H1 (cell line): Measurements from ENCODE around the gene SPTBN4. TPM values are rescaled to one million over a fixed set of nuclear protein-coding genes. Genes with fewer than 3 reads are reported as not detected.
A peak's percentile ranks its signal among the peaks of the same experiment; 100 is the strongest.

Source experiments
- CTCF ChIA-PET: fragments of 300-600 bp; sonication (Branson Sonifier 250); formaldehyde crosslinking; loops from one replicate; lab custom pipeline; 2021; ENCODE audit not compliant: partially characterized antibody; lab: Charles Lee
- POLR2A ChIA-PET: fragments of 300-600 bp; sonication (Branson Sonifier 250); formaldehyde crosslinking; loops from one replicate; lab custom pipeline; 2021; ENCODE audit warnings: inconsistent platforms; ENCODE audit not compliant: partially characterized antibody; lab: Charles Lee
- DNase-seq, 2 experiments: peaks; one replicate each; pipeline versions ENCODE4 v3.0.0 to v3.0.0-alpha.2; 2010 to 2022; ENCODE audit warnings: low spot score in 2 of 2, low read depth in 1 of 2, mixed read lengths in 1 of 2
- FAIRE-seq: peaks from 2 replicates; lab custom pipeline; 2011; peaks lifted over from hg19 to GRCh38; lab: Jason Lieb, UNC
- H2AFZ ChIP-seq: 2 replicates; pipeline ENCODE4 v1.8.1; 2012; ENCODE audit warnings: low read length, inconsistent platforms
- H2AK5ac ChIP-seq: 2 replicates; pipeline ENCODE4 v1.6.1; 2013; ENCODE audit warnings: low read depth, low read length
- H2BK120ac ChIP-seq: replicated peaks from 2 replicates; pipeline ENCODE3; 2013; ENCODE audit warnings: low read depth, low read length, inconsistent platforms
- H2BK12ac ChIP-seq: 2 replicates; pipeline ENCODE4 v1.6.1; 2013; ENCODE audit warnings: low read depth, low read length
- H2BK15ac ChIP-seq: 2 replicates; pipeline ENCODE4 v1.6.1; 2013; ENCODE audit warnings: low read length
- H2BK20ac ChIP-seq: 2 replicates; pipeline ENCODE4 v1.6.1; 2013; ENCODE audit warnings: low read length
- H2BK5ac ChIP-seq: 2 replicates; pipeline ENCODE4 v1.6.1; 2013; ENCODE audit warnings: low read depth, low read length
- H3K14ac ChIP-seq: 2 replicates; pipeline ENCODE4 v1.6.1; 2013; ENCODE audit warnings: inconsistent platforms; ENCODE audit not compliant: insufficient read length
- H3K18ac ChIP-seq: 2 replicates; pipeline ENCODE4 v1.6.1; 2013; ENCODE audit warnings: low read length; ENCODE audit errors: extremely low read depth
- H3K23ac ChIP-seq: 2 replicates; pipeline ENCODE4 v1.6.1; 2013; ENCODE audit warnings: inconsistent platforms; ENCODE audit not compliant: insufficient read length
- H3K23me2 ChIP-seq: 2 replicates; pipeline ENCODE4 v1.6.1; 2013; ENCODE audit warnings: low read depth, low read length
- H3K27ac ChIP-seq: 2 replicates; pipeline ENCODE4 v1.6.1; 2011; ENCODE audit warnings: low read depth, low read length, inconsistent platforms
- H3K27me3 ChIP-seq, 4 experiments: replicated peaks in 1 of 4; 1 replicate in 1 of 4; 2 replicates in 3 of 4; pipeline versions ENCODE4 v1.6.1 to v1.8.1; 2011 to 2013; ENCODE audit warnings: low read length in 3 of 4, mild to moderate bottlenecking in 3 of 4, inconsistent platforms in 2 of 4, mixed read lengths in 2 of 4, moderate library complexity in 1 of 4; ENCODE audit not compliant: control insufficient read depth in 3 of 4, insufficient read depth in 3 of 4; ENCODE audit errors: extremely low read depth in 1 of 4
- H3K36me3 ChIP-seq, 4 experiments: 2 replicates each; pipeline versions ENCODE4 v1.6.1 to v1.8.1; 2011 to 2013; ENCODE audit warnings: mild to moderate bottlenecking in 4 of 4, low read length in 3 of 4, moderate library complexity in 2 of 4, control low read depth in 1 of 4, inconsistent platforms in 1 of 4; ENCODE audit not compliant: insufficient read depth in 4 of 4, control insufficient read depth in 2 of 4
- H3K4ac ChIP-seq: replicated peaks from 2 replicates; pipeline ENCODE3; 2013; ENCODE audit warnings: low read length, low read depth, mixed read lengths, inconsistent platforms; ENCODE audit not compliant: insufficient read length
- H3K4me1 ChIP-seq, 4 experiments: replicated peaks in 1 of 4; 1 replicate in 1 of 4; 2 replicates in 3 of 4; pipeline versions ENCODE4 v1.6.1 to v1.8.1; 2011 to 2013; ENCODE audit warnings: low read length in 3 of 4, inconsistent platforms in 2 of 4, mixed read lengths in 1 of 4; ENCODE audit not compliant: insufficient read depth in 4 of 4, control insufficient read depth in 3 of 4
- H3K4me2 ChIP-seq, 2 experiments: 2 replicates each; pipeline versions ENCODE4 v1.6.1 to v1.8.1; 2011 to 2013; ENCODE audit warnings: low read depth in 2 of 2, low read length in 2 of 2, control low read depth in 1 of 2, inconsistent platforms in 1 of 2, mild to moderate bottlenecking in 1 of 2; ENCODE audit not compliant: insufficient read depth in 1 of 2
- H3K4me3 ChIP-seq, 4 experiments: fragments of 200-600, 300-600 bp in 1 of 4; sonication (generic), shearing (Covaris generic), sonication (Bioruptor Twin) in 1 of 4; 2 replicates each; pipeline versions ENCODE4 v1.5.1 to v1.8.1; 2011 to 2016; ENCODE audit warnings: low read length in 4 of 4, low read depth in 3 of 4, control low read depth in 2 of 4, inconsistent platforms in 2 of 4, mild to moderate bottlenecking in 2 of 4, mixed read lengths in 1 of 4, moderate library complexity in 1 of 4; ENCODE audit not compliant: insufficient read depth in 2 of 4; ENCODE audit errors: extremely low read depth in 1 of 4
- H3K56ac ChIP-seq: replicated peaks from 2 replicates; pipeline ENCODE3; 2013; ENCODE audit warnings: low read depth, mild to moderate bottlenecking, mixed read lengths, low read length, inconsistent platforms; ENCODE audit not compliant: insufficient read length
- H3K79me1 ChIP-seq: 2 replicates; pipeline ENCODE4 v1.6.1; 2013; ENCODE audit warnings: low read depth, low read length, control low read depth
- H3K79me2 ChIP-seq, 2 experiments: 2 replicates each; pipeline versions ENCODE4 v1.6.1 to v1.8.1; 2012 to 2013; ENCODE audit warnings: low read length in 2 of 2, mild to moderate bottlenecking in 2 of 2, inconsistent platforms in 1 of 2; ENCODE audit not compliant: insufficient read depth in 2 of 2, control insufficient read depth in 1 of 2
- H3K9ac ChIP-seq, 4 experiments: replicated peaks in 1 of 4; 1 replicate in 1 of 4; 2 replicates in 3 of 4; pipeline versions ENCODE4 v1.6.1 to v1.8.1; 2011 to 2013; ENCODE audit warnings: low read depth in 3 of 4, low read length in 3 of 4, control low read depth in 2 of 4, mild to moderate bottlenecking in 2 of 4, moderate library complexity in 2 of 4, inconsistent platforms in 1 of 4; ENCODE audit errors: extremely low read depth in 1 of 4
- H3K9me3 ChIP-seq, 2 experiments: 2 replicates each; pipeline versions ENCODE4 v1.6.1 to v1.8.1; 2012 to 2013; ENCODE audit warnings: mild to moderate bottlenecking in 2 of 2, moderate library complexity in 2 of 2, control low read depth in 1 of 2, inconsistent platforms in 1 of 2, low read depth in 1 of 2, low read length in 1 of 2, mixed read lengths in 1 of 2; ENCODE audit not compliant: insufficient read depth in 2 of 2
- H4K20me1 ChIP-seq, 2 experiments: replicated peaks in 1 of 2; 2 replicates each; pipeline versions ENCODE3 to v1.8.1; 2011 to 2013; ENCODE audit warnings: inconsistent platforms in 2 of 2, low read length in 2 of 2, mild to moderate bottlenecking in 1 of 2; ENCODE audit not compliant: insufficient read depth in 2 of 2, control insufficient read depth in 1 of 2
- H4K5ac ChIP-seq: 2 replicates; pipeline ENCODE4 v1.6.1; 2013; ENCODE audit warnings: low read length, low read depth, mixed read lengths, inconsistent platforms; ENCODE audit not compliant: insufficient read length
- H4K8ac ChIP-seq: 2 replicates; pipeline ENCODE4 v1.8.0; 2013; ENCODE audit warnings: mild to moderate bottlenecking, moderate library complexity, low read length, inconsistent platforms; ENCODE audit not compliant: insufficient read depth; ENCODE audit errors: extremely low read depth
- H4K91ac ChIP-seq: replicated peaks from 2 replicates; pipeline ENCODE3; 2013; ENCODE audit warnings: low read length, mixed read lengths, inconsistent platforms; ENCODE audit not compliant: insufficient read length
- ATF3 ChIP-seq: IDR thresholded peaks from 2 replicates; pipeline ENCODE4 v1.6.1; 2011; ENCODE audit warnings: low read depth, mild to moderate bottlenecking, low read length; ENCODE audit not compliant: insufficient read depth
- CEBPB ChIP-seq: IDR thresholded peaks from 2 replicates; pipeline ENCODE4 v1.6.1; 2012; ENCODE audit warnings: low read depth, low read length
- CREB1 ChIP-seq: IDR thresholded peaks from 2 replicates; pipeline ENCODE4 v1.6.1; 2012; ENCODE audit warnings: inconsistent platforms
- EZH2 ChIP-seq: fragments of 200-600 bp; sonication (generic); IDR thresholded peaks from 2 replicates; pipeline ENCODE4 v1.7.1; 2012; ENCODE audit warnings: low read depth, mild to moderate bottlenecking, moderate library complexity, low read length, inconsistent platforms; ENCODE audit not compliant: severe bottlenecking
- GTF2F1 ChIP-seq: IDR thresholded peaks from 2 replicates; pipeline ENCODE4 v1.6.1; 2012; ENCODE audit warnings: low read depth, low read length, improper control_type of control experiment, borderline replicate concordance
- MAFK ChIP-seq: IDR thresholded peaks from 2 replicates; pipeline ENCODE4 v1.6.1; 2012; ENCODE audit warnings: low read depth, mild to moderate bottlenecking, improper control_type of control experiment, low read length
- NRF1 ChIP-seq: IDR thresholded peaks from 2 replicates; pipeline ENCODE4 v1.6.1; 2011; ENCODE audit warnings: mild to moderate bottlenecking, low read depth, low read length, improper control_type of control experiment
- POLR2AphosphoS5 ChIP-seq: IDR thresholded peaks from 2 replicates; pipeline ENCODE4 v1.6.1; 2011; ENCODE audit warnings: low read depth, low read length
- SRF ChIP-seq: IDR thresholded peaks from 2 replicates; pipeline ENCODE4 v1.6.1; 2011; ENCODE audit warnings: mild to moderate bottlenecking, low read depth, low read length, moderate library complexity
- TEAD4 ChIP-seq: IDR thresholded peaks from 2 replicates; pipeline ENCODE4 v1.6.1; 2012; ENCODE audit warnings: low read depth, low read length, inconsistent platforms, mixed read lengths
- WGBS, 2 experiments: shearing (Covaris generic) in 1 of 2; methylation state at CpG; one replicate each; pipeline versions ENCODE4 v1.1.6 to v1.1.7; 2013 to 2015; ENCODE audit warnings: low lambda C conversion rate in 2 of 2, mixed read lengths in 2 of 2, inconsistent platforms in 1 of 2, low coverage in 1 of 2, missing lambda C conversion rate in 1 of 2; ENCODE audit not compliant: insufficient replicate concordance in 2 of 2, insufficient coverage in 1 of 2, insufficient read length in 1 of 2; ENCODE audit errors: extremely low coverage in 1 of 2, missing lambda C conversion rate in 1 of 2; 5-methylcytosine and 5-hydroxymethylcytosine counted together
- polyA plus RNA-seq, 7 experiments: library from polyadenylated mRNA; depleted of rRNA in 3 of 7; stranded (reverse) in 5 of 7; unstranded in 2 of 7; fragments of >200 nt in 5 of 7; fragments of 200-250 nt in 2 of 7; gene quantifications; 1 replicate in 5 of 7; 2 replicates in 1 of 7; 4 replicates in 1 of 7; pipeline versions ENCODE4 v1.2.1 to v1.2.3, GENCODE V29; 2011 to 2013; ENCODE audit warnings: missing spikeins in 2 of 7, mixed read lengths in 2 of 7
- total RNA-seq: library from RNA; stranded (reverse); fragmentation: NEBNext Ultra II Directional; extraction: Animal tissue kit (Norgen Biotek cat#: 25700); gene quantifications from 2 replicates; pipeline ENCODE4 v1.2.1, GENCODE V29; 2021

SPTBN4 gene
- total and polyA plus RNA-seq, 2 of the 8 experiments (the other 6 are each of a cell fraction or from before 2014, with no cell fraction given): 1.9 to 3.0 TPM

DNA sequence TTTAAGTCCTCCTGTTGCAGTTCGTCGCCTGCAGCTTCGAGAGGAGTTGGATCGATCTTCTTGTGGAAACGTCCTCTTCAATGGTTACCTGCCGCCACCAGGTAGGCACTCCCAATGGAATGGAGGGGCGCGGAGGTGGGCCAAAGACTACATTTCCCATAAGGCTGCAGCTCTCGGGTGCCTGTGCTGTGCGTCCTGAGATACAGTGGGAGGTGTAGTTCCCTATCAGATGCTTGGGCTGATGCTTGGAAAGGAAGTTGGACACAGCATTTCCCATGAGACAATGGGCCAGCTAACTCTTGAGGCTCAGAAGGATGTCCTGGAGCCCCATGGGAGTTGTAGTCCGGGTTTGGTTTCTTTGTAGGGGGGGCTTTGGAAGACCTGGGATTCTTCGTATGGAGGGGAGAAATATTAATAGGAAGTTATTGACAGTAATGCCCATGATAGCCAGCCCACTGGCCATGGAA, 111.7 kb downstream of the SPTBN4 start:
- H3K23ac ChIP-seq: no peak overlapping the region
- peaks cover 2 to 8% (median 5%) of the 10 kb centered on the region in 4 experiments; a peak in 6 of 7 replicates for H3K4me1 ChIP-seq
- 0 out of 2 replicates have a peak overlapping the region, but pooled peaks have one; percentile 29 for H2BK15ac ChIP-seq
- H4K20me1 ChIP-seq: no peaks in the 10 kb centered on the region
- H3K36me3 ChIP-seq: peaks cover 2 to 26% (median 17%) of the 10 kb centered on the region in 4 experiments; a peak in 7 of 8 replicates
- no peak overlapping the region for H4K5ac ChIP-seq
- H4K8ac ChIP-seq: peak overlapping the region; percentile 28; the same call in 1 of the 2 replicates
- H3K4ac ChIP-seq: no peak overlapping the region
- FAIRE-seq: peak; percentile 99
- no peak overlapping the region for H4K91ac ChIP-seq
- no peak overlapping the region for H2BK120ac ChIP-seq
- ChIA-PET POLR2A (interaction anchor here (1.1 to 2.6 kb wide), 4 partner anchors 8 to 55 kb away, joined by 3 to 20 read pairs (median 4); no protein-coding TSS in a partner anchor), CTCF (interaction anchor here (0.7 to 3.1 kb wide), 7 partner anchors 8 to 56 kb away, joined by 3 to 12 read pairs (median 3); no protein-coding TSS in a partner anchor)
- H2AK5ac ChIP-seq: no peak overlapping the region
- H2AFZ ChIP-seq: no peak overlapping the region
- H3K18ac ChIP-seq: no peak overlapping the region
- H2BK12ac ChIP-seq: no peak overlapping the region
- WGBS, 2 experiments: 59% methylated on average over 12 of the region's 12 CpGs; no CpG with 5 or more reads in 1 of the 2 experiments
- H3K79me1 ChIP-seq: no peaks in the 10 kb centered on the region
- H3K23me2 ChIP-seq: peaks cover 11% of the 10 kb centered on the region; the same call in 1 of the 2 replicates
- H3K27me3 ChIP-seq: no peaks in the 10 kb centered on the region
- H3K79me2 ChIP-seq: no peaks in the 10 kb centered on the region
- H3K4me2 ChIP-seq: peak overlapping the region; percentile 43 to 93
- no peak overlapping the region for H3K27ac ChIP-seq
- no peak overlapping the region for H3K56ac ChIP-seq
- H2BK5ac ChIP-seq: 0 out of 2 replicates have a peak overlapping the region, but pooled peaks have one; percentile 19
- H2BK20ac ChIP-seq: no peak overlapping the region
- DNase-seq: peak in 1 of 2 experiments; percentile 75
- H3K4me3 ChIP-seq: peak overlapping the region in 2 of 4 experiments; percentile 1 to 96; a peak in 4 of 8 replicates
- no peaks in the 10 kb centered on the region for H3K9me3 ChIP-seq
- H3K14ac ChIP-seq: no peak overlapping the region
- H3K9ac ChIP-seq: no peak overlapping the region
- no peak for TF ChIP-seq POLR2AphosphoS5
- TF ChIP-seq TEAD4: no peak
- TF ChIP-seq CEBPB: no peak
- no peak for TF ChIP-seq NRF1
- TF ChIP-seq MAFK: no peak
- TF ChIP-seq CREB1: peak; percentile 70; the same call in 1 of the 2 replicates
- TF ChIP-seq EZH2: no peak
- no peak for TF ChIP-seq GTF2F1
- TF ChIP-seq SRF: no peak
- peak; percentile 18; the same call in 1 of the 2 replicates for TF ChIP-seq ATF3
